Keratinocyte (primary cell): ENCODE data around the gene S100A1. TPM values are rescaled to one million over a fixed set of nuclear protein-coding genes. Genes with fewer than 3 reads are reported as not detected.

Experiments
- DNase-seq: peaks from one replicate; pipeline ENCODE4 v3.0.0-alpha.2; 2011; ENCODE audit warnings: low read depth, missing footprints, low spot score
- FAIRE-seq: peaks from 2 replicates; lab custom pipeline; 2011; peaks lifted over from hg19 to GRCh38; lab: Jason Lieb, UNC
- H2AFZ ChIP-seq: 2 replicates; pipeline ENCODE4 v1.6.0; 2012; ENCODE audit warnings: low read length, control low read depth, inconsistent platforms; ENCODE audit not compliant: control insufficient read depth
- H3K27ac ChIP-seq: 2 replicates; pipeline ENCODE4 v1.5.1; 2011; ENCODE audit warnings: low read length; ENCODE audit not compliant: control insufficient read depth, insufficient read depth
- H3K27me3 ChIP-seq: 3 replicates; pipeline ENCODE4 v1.6.0; 2011; ENCODE audit warnings: low read length; ENCODE audit not compliant: control insufficient read depth, insufficient read depth; ENCODE audit errors: extremely low read depth
- H3K36me3 ChIP-seq, 2 experiments: 2 replicates in 1 of 2; 3 replicates in 1 of 2; pipeline ENCODE4 v1.5.1; 2011; ENCODE audit warnings: low read length in 2 of 2, mild to moderate bottlenecking in 1 of 2; ENCODE audit not compliant: control insufficient read depth in 2 of 2, insufficient read depth in 2 of 2; ENCODE audit errors: extremely low read depth in 1 of 2
- H3K4me1 ChIP-seq: 3 replicates; pipeline ENCODE4 v1.5.1; 2011; ENCODE audit warnings: low read length; ENCODE audit not compliant: control insufficient read depth, insufficient read depth; ENCODE audit errors: extremely low read depth
- H3K4me2 ChIP-seq: 3 replicates; pipeline ENCODE4 v1.6.0; 2011; ENCODE audit warnings: low read depth, low read length; ENCODE audit not compliant: control insufficient read depth, insufficient read depth; ENCODE audit errors: extremely low read depth
- H3K4me3 ChIP-seq, 3 experiments: fragments of 200-600 bp in 1 of 3; sonication (generic) in 1 of 3; 2 replicates in 2 of 3; 3 replicates in 1 of 3; pipeline ENCODE4 v1.5.1; 2011 to 2016; ENCODE audit warnings: low read length in 3 of 3, mild to moderate bottlenecking in 3 of 3, control low read depth in 2 of 3, inconsistent platforms in 1 of 3, low read depth in 1 of 3, mixed read lengths in 1 of 3, mixed run types in 1 of 3, moderate library complexity in 1 of 3; ENCODE audit not compliant: control insufficient read depth in 2 of 3, insufficient read depth in 2 of 3; ENCODE audit errors: extremely low read depth in 1 of 3
- H3K79me2 ChIP-seq: 2 replicates; pipeline ENCODE4 v1.6.0; 2012; ENCODE audit warnings: low read length; ENCODE audit not compliant: control insufficient read depth, insufficient read depth
- H3K9ac ChIP-seq: 3 replicates; pipeline ENCODE4 v1.6.0; 2011; ENCODE audit warnings: low read length; ENCODE audit not compliant: control insufficient read depth, insufficient read depth; ENCODE audit errors: extremely low read depth
- H3K9me1 ChIP-seq: 3 replicates; pipeline ENCODE4 v1.6.0; 2011; ENCODE audit warnings: low read length; ENCODE audit not compliant: control insufficient read depth, insufficient read depth; ENCODE audit errors: extremely low read depth
- H3K9me3 ChIP-seq: 2 replicates; pipeline ENCODE4 v1.5.1; 2012; ENCODE audit warnings: low read depth, low read length; ENCODE audit not compliant: control insufficient read depth
- H4K20me1 ChIP-seq: 3 replicates; pipeline ENCODE4 v1.6.0; 2011; ENCODE audit warnings: low read length; ENCODE audit not compliant: control insufficient read depth, insufficient read depth; ENCODE audit errors: extremely low read depth
- EZH2 ChIP-seq: IDR thresholded peaks from one replicate; pipeline ENCODE4 v1.6.1; 2012; ENCODE audit warnings: inconsistent platforms, mild to moderate bottlenecking, low read length, moderate library complexity
- dilution Hi-C: fragments of 300-500 bp; cut with MboI; formaldehyde crosslinking; loops from one replicate; pipeline ENCODE4 v1.7.0; 2020; ENCODE audit warnings: low sequenced_read_pairs; ENCODE audit not compliant: extremely low pct_ligation_motif_present
- polyA plus RNA-seq, 5 experiments: library from polyadenylated mRNA; depleted of rRNA in 3 of 5; stranded (reverse) in 3 of 5; stranded (forward) in 1 of 5; unstranded in 1 of 5; fragments of >200 nt; gene quantifications; 1 replicate in 1 of 5; 2 replicates in 3 of 5; 3 replicates in 1 of 5; pipeline versions ENCODE4 v1.2.1 to v1.2.3, GENCODE V29; 2011 to 2012; ENCODE audit warnings: missing spikeins in 2 of 5, low read depth in 1 of 5, low replicate concordance in 1 of 5
- TF ChIP-seq, protein P1 (sequence below), 3 experiments: IDR thresholded peaks in 1 of 3; conservative IDR thresholded peaks in 1 of 3; optimal IDR thresholded peaks in 1 of 3; 2 replicates in 2 of 3; 3 replicates in 1 of 3; pipeline versions ENCODE3 to v1.5.1; 2011; ENCODE audit warnings: low read length in 3 of 3, mild to moderate bottlenecking in 3 of 3, moderate library complexity in 2 of 3, control low read depth in 1 of 3, inconsistent platforms in 1 of 3; ENCODE audit not compliant: insufficient read depth in 2 of 3; ENCODE audit errors: extremely low read depth in 1 of 3

S100A1 gene
- polyA plus RNA-seq, 1 donor (not counting 4 experiments of a cell fraction or from before 2014, with no cell fraction given) = 0.12 TPM

DNA sequence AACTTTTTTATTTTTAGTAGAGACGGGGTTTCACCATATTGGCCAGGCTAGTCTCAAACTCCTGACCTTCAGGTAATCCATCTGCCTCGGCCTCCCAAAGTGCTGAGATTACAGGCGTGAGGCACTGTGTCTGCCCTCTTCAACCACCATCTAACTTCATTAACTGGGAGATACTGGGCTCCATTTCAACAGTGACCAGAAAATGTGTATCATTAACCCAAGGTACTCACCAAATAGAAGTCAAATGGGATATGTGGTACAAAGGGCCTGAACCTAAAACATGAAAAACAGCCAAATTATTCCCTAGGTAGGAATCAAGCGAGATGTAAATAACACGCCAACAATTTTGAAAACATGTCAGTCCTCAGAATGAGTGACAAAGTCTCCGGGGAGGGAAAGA, 41.4 kb downstream of the S100A1 start:
- H3K36me3 ChIP-seq = peaks cover 24 to 43% of the 10 kb centered on the region in 2 experiments
- H3K4me1 ChIP-seq = peaks cover 10% of the 10 kb centered on the region
- H3K4me2 ChIP-seq = peak overlapping the region; percentile 98
- H3K4me3 ChIP-seq = peak overlapping the region; percentile 94 to 100 (median 96)
- H3K9ac ChIP-seq = peak overlapping the region; percentile 98
- no peak overlapping the region for H3K27ac ChIP-seq
- H4K20me1 ChIP-seq = no peaks in the 10 kb centered on the region
- no peak for DNase-seq
- no peak overlapping the region for H2AFZ ChIP-seq
- H3K27me3 ChIP-seq = no peaks in the 10 kb centered on the region
- peaks cover 34% of the 10 kb centered on the region for H3K79me2 ChIP-seq
- no peaks in the 10 kb centered on the region for H3K9me1 ChIP-seq
- H3K9me3 ChIP-seq = no peaks in the 10 kb centered on the region
- no peak for TF ChIP-seq EZH2
- TF ChIP-seq, protein P1, sequence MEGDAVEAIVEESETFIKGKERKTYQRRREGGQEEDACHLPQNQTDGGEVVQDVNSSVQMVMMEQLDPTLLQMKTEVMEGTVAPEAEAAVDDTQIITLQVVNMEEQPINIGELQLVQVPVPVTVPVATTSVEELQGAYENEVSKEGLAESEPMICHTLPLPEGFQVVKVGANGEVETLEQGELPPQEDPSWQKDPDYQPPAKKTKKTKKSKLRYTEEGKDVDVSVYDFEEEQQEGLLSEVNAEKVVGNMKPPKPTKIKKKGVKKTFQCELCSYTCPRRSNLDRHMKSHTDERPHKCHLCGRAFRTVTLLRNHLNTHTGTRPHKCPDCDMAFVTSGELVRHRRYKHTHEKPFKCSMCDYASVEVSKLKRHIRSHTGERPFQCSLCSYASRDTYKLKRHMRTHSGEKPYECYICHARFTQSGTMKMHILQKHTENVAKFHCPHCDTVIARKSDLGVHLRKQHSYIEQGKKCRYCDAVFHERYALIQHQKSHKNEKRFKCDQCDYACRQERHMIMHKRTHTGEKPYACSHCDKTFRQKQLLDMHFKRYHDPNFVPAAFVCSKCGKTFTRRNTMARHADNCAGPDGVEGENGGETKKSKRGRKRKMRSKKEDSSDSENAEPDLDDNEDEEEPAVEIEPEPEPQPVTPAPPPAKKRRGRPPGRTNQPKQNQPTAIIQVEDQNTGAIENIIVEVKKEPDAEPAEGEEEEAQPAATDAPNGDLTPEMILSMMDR (optimal IDR thresholded peaks at IDR 0.05 in 1 of 3, IDR thresholded peaks at IDR 0.05 in 1 of 3, conservative IDR thresholded peaks at IDR 0.05 in 1 of 3; ENCODE audit: extremely low read depth in 1 of 3, insufficient read depth in 2 of 3, low read length in 3 of 3) = no peak
- dilution Hi-C loops = no loop called here
- FAIRE-seq = no peak

- Histone ChIP-seq H3K36me3 (peaks cover 20 to 39% of the 10 kb centered on the region in 2 experiments), H4K20me1 (no peaks in the 10 kb centered on the region), H3K4me2 (peak overlapping the region; percentile 98), H3K27ac (peak overlapping the region; percentile 91), H3K9ac (peak overlapping the region; percentile 98), H3K4me1 (peaks cover 10% of the 10 kb centered on the region), H3K4me3 (peak overlapping the region; percentile 94 to 100 (median 96)), H3K9me1 (no peaks in the 10 kb centered on the region), H3K9me3 (no peaks in the 10 kb centered on the region), H2AFZ (peak overlapping the region; percentile 85), H3K27me3 (no peaks in the 10 kb centered on the region), H3K79me2 (peaks cover 34% of the 10 kb centered on the region)
- dilution Hi-C loops = no loop called here
- DNase-seq = no peak
- TF ChIP-seq, protein P1 (optimal IDR thresholded peaks at IDR 0.05 in 1 of 3, IDR thresholded peaks at IDR 0.05 in 1 of 3, conservative IDR thresholded peaks at IDR 0.05 in 1 of 3; ENCODE audit: extremely low read depth in 1 of 3, insufficient read depth in 2 of 3, low read length in 3 of 3) = no peak
- TF ChIP-seq EZH2 = no peak
- no peak for FAIRE-seq
Observed at GRCh38 chr1:153670257-153670858, 42.1 kb downstream of the S100A1 start.
